HG02938 (cell line): ENCODE data around the gene THUMPD3.

Experiments used
- ATAC-seq: cut with Tn5 transposase; IDR thresholded peaks from one replicate; pipeline ENCODE4 v1.9.1; 2021; ENCODE audit warnings: mild to moderate bottlenecking, moderate library complexity; ENCODE audit not compliant: unreplicated experiment

THUMPD3 gene

DNA sequence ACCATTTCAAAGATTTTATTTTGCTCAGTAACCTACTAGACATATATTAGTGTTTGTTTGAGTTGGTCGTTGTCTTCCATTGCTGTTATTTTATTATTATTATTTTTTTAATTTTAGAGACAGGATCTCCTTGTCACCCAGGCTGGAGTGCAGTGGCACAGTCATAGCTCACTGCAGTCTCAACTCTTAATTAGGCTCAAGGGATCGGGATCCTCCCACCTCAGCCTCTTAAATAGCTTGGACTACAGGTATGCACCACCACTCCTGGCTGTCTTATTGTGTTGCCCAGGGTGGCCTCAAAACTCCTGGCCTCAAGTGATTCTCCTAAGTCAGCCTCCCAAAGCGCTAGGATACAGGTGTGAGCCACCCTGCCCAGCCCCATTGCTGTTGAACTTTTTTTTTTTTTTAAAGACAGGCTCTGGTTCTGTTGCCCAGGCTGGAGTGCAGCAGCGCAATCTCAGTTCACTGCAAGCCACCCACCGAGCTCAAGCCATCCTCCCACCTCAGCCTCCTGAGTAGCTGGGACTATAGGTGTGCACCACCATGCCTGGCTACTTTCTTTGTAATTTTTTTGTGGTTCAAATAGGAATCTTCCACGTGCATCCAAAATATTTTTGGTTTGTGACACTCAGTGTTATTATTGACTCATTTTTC, 52.8 kb downstream of the THUMPD3 start:
- ATAC-seq, result no peak

DNA sequence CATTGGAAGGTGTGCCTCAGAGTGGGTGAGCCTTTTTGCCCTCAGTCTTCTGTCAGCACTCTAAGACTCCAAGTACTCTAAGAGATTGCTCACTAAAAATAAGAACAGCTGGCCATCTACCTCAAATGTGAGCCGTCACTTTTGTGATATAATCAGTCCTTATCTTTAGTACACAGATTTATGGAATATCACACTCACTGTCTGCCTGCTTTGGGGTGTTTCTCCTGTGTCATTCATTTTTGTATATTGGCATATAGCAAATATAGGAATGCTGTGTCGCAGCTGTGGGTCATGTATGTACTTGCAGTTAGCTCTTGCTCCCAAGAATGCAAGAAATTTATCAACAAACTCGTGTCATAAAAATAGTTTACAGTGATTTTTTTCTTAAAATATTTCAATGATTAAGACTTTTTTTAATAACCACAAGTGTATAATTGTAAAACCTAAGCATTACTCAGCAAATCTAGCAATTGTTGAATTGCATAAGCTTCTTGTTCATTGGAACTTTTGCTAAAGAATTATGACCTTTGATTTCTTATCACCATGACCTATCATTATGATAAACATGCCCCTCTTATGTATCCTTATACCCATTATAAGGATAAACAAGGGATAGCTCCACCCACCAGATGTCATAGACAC, 53.4 kb downstream of the THUMPD3 start:
- no peak for ATAC-seq

DNA sequence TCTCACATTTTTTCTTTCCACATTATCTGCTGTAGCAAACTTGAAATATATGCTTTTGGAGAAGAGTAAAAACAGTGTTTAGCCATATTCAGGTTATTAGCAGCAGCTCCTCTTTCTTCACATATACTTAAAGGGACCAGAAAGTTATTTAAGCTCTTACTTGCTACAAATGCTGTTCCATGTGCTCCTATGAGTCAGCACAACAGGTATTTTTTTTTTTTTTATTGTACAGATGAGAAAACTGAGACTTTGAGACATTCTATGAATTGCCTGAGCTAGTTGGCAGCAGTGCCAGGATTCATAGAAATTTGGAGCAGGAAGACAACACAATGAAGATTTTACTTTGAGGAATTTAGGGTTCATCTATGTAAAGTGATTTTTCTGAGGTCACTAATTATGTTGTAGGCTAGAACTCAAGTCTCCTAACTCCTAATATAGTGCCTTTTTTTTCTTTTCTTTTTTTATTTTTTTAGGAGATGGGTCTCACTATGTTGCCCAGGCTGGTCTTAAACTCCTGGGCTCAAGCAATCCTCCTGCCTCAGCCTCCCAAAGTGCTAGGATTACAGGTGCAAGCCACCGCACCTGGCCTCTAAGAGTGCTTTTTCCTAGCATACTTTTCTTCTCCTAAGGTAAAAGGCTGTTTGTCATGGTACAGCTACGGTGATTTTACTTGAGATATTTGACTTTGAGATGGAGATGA, 58.1 kb downstream of the THUMPD3 start:
- no peak for ATAC-seq

DNA sequence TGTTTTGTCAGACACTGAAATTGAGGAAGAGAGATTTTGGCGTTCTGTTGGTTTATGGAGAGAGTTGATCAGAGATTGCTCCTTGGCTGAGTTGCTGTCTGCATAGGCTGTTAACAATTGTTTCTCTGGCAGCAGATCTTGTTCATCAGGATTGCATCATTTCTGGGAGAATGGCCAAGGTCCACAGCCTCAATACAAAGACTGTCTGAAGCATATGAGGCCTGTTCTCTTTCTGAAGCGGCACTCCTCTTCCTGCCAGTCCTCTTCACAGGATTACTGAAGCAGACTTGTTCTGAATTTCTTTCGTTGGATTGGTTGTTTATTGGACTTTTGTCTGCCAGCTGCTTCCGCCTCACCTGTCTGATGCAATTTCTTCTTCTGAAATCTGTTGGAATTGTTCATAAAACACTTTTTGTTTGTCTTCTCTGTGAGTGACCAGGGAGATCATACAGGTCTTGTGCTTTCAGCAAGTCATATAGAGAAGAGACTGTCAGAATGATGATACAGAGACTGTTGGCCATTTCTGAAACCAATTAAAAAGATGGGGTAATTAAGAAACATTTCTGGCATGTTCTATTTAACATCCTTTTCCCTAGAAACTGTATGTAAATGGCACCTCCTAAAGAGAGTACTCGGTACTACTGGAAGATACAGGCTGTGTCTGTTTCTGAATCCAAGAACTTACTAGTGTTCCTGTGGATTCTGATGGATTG, 60.0 kb downstream of the THUMPD3 start:
- ATAC-seq, result no peak

DNA sequence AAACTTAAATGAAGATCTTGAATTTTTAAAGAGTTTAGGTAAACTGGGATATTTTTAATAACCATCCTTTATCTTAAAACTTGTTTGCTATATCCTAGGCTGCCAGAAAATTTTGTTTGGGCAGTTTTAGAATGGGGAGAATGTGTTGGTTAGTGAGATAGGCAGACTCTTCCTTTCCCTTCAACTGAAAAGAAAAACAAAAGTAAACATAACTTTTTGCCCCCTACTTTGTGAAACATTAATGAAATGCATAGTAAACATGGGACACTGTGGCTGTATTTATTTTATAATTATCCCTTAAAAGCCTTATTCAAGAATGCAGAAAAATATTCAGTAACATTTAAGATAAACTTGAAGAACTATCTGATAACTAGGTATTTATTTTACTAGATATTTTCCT, 65.6 kb downstream of the THUMPD3 start:
- no peak for ATAC-seq

DNA sequence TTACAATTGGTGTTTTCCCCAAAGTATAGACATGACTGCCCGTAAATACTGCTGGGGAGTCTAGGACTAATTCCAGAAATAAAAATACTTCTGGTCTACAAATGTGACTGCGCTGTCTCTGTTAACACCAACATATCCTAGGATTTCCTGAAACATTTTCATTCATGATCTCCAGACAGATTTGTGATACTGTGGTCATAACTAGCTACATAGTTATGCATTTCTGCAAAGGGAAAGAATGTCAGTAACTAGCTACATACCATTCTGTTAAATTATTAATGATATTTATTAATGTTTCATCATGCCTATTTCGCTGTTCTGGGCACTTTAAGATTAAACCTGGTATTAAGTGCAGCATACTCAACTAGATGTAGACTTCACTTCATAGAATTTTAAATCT, 67.9 kb downstream of the THUMPD3 start:
- ATAC-seq, result no peak

DNA sequence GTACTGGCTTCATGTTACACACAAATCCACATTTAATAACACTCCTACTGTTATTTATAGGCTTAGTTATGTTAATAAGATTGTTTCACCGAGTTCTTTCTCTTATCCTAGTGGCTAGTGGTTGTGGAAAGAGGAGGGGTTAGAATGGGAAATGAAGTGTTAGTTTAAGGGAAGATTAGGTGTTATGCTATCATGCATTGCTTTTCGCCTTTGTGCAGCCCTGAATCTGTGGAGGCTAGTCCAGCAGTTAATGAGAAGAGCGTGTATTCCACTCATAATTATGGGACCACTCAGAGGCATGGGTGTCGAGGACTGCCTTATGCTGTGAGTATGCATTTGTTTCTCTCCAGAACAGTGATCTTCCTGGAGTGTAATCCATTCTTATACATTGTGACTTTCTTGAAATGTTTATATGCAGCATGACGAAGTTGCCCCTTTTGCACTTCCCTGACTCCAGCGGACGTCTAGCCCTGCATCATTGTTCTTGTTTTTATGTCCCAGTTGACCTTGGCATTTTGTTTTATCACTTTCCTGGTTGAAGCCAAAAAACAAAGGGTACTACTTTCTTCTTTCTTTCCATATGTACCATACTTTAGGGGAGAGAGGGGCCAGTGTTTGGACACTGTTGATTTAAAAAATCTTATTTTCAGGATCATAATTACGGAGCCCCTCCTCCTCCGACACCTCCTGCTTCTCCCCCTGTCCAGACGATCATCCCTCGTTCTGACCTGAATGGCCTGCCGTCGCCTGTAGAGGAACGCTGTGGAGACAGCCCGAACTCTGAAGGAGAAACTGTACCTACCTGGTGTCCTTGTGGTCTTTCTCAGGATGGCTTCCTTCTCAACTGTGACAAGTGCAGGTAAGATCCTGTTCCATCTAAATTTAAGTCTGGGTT, 71.0 kb downstream of the THUMPD3 start:
- no peak for ATAC-seq

DNA sequence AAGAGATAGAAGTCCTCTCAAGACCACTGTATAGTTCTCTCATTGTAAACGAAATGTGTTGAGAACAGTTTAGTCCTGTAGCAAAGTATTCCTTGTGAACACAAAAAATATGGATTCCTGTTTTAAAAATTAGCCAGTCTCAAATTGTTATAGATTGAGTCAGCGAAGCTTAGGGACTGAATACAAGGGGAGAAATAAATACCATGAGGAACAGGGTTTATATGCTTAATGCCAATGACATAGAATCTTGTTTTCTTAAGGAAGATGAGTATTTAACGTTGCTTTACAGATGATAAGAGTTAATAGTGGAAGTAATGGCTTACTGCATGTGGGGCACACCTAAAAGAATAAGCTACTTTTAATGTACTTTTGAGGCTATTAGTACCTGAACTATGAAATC, 72.5 kb downstream of the THUMPD3 start:
- no peak for ATAC-seq
